ENCODE data around the gene C1orf159. TPM values are rescaled to one million over a fixed set of nuclear protein-coding genes. Genes with fewer than 3 reads are reported as not detected.
"Not testable (repeated sequence)": the region's sequence is repeated elsewhere in the genome, so short reads cannot be mapped to it uniquely, and the experiment has no call there.

The C1orf159 gene
- total RNA-seq, 4 donors from 2014 or later: 12.8 to 48.4 (median 19.7) TPM

DNA sequence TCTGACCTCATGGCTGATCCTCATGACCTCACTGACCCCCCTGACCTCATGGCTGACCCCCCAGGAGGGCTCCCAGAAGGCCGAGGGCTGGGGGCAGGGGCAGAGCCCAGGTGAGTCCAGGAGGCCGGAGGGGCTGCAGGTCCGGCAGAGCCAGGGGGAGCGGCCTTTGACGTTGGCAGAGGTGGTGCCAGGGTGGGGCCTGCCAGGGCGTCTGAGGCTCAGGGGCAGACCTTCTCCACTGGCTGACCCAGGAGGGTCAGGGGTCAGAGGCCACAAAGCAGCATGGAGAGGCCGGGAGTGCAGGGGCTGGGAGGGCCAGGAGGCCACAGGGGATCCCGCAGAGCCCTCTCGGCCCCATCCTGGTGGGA is 29.6 kb upstream of the C1orf159 start:
- Histone ChIP-seq H3K27me3 (peaks cover 35% of the 10 kb centered on the region), H3K9me3 (no peaks in the 10 kb centered on the region), H3K4me3 (no peak overlapping the region), H3K27ac (no peak overlapping the region), H3K4me1 (peaks cover 19% of the 10 kb centered on the region), H3K36me3 (no peaks in the 10 kb centered on the region)
- no CpG with 5 or more reads among the region's 9 CpGs for WGBS
- TF ChIP-seq, protein P1, sequence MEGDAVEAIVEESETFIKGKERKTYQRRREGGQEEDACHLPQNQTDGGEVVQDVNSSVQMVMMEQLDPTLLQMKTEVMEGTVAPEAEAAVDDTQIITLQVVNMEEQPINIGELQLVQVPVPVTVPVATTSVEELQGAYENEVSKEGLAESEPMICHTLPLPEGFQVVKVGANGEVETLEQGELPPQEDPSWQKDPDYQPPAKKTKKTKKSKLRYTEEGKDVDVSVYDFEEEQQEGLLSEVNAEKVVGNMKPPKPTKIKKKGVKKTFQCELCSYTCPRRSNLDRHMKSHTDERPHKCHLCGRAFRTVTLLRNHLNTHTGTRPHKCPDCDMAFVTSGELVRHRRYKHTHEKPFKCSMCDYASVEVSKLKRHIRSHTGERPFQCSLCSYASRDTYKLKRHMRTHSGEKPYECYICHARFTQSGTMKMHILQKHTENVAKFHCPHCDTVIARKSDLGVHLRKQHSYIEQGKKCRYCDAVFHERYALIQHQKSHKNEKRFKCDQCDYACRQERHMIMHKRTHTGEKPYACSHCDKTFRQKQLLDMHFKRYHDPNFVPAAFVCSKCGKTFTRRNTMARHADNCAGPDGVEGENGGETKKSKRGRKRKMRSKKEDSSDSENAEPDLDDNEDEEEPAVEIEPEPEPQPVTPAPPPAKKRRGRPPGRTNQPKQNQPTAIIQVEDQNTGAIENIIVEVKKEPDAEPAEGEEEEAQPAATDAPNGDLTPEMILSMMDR (IDR thresholded peaks at IDR 0.05): no peak
- TF ChIP-seq POLR2A (IDR thresholded peaks at IDR 0.05) (no peak), EP300 (IDR thresholded peaks at IDR 0.05) (no peak), POLR2AphosphoS5 (IDR thresholded peaks at IDR 0.05) (no peak)
- DNase-seq (ENCODE audit: low spot score in 2 of 2): no peak

DNA sequence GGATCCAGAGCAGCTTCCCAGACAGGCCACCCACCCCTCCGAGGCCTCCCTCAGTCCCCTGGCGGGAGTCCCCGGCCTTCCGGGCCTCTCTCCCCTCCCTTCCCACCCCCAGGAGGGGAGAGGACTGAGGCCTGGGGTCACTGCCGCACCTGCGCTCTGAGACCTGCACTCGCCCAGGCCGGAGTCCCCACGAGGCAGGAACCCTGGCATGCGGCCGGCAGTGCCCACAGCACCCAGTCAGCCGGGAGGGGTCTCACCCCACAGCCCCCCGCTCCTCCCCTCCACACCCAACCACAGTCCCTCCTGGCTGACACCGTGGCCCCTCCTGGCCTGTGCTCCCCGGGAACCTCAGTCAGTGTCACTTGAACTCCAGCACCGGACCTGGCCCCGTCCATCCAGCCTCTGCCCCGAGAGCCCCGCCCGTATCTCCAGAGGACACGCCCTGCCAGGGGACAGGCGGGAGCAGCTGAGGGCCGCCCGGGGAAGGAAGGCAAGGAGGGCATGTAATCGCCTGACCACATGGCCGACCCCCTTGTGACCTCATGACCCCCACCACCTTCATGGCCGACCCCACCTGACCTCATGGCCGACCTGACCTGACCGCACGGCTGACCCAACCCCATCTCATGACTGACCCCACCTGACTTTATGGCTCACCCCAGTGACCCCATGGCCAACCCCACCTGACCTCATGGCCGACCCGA is 29.1 kb upstream of the C1orf159 start:
- peaks cover 36% of the 10 kb centered on the region for H3K27me3 ChIP-seq
- no peaks in the 10 kb centered on the region for H3K9me3 ChIP-seq
- H3K27ac ChIP-seq: peak overlapping the region; percentile 30
- DNase-seq (ENCODE audit: low spot score in 2 of 2): no peak
- 71% methylated on average over 21 of the region's 32 CpGs for WGBS
- peaks cover 19% of the 10 kb centered on the region for H3K4me1 ChIP-seq
- H3K4me3 ChIP-seq: no peak overlapping the region
- H3K36me3 ChIP-seq: no peaks in the 10 kb centered on the region
- TF ChIP-seq, protein P1 (IDR thresholded peaks at IDR 0.05): no peak
- TF ChIP-seq POLR2AphosphoS5 (IDR thresholded peaks at IDR 0.05): no peak
- no peak for TF ChIP-seq POLR2A (IDR thresholded peaks at IDR 0.05)
- TF ChIP-seq EP300 (IDR thresholded peaks at IDR 0.05): no peak

DNA sequence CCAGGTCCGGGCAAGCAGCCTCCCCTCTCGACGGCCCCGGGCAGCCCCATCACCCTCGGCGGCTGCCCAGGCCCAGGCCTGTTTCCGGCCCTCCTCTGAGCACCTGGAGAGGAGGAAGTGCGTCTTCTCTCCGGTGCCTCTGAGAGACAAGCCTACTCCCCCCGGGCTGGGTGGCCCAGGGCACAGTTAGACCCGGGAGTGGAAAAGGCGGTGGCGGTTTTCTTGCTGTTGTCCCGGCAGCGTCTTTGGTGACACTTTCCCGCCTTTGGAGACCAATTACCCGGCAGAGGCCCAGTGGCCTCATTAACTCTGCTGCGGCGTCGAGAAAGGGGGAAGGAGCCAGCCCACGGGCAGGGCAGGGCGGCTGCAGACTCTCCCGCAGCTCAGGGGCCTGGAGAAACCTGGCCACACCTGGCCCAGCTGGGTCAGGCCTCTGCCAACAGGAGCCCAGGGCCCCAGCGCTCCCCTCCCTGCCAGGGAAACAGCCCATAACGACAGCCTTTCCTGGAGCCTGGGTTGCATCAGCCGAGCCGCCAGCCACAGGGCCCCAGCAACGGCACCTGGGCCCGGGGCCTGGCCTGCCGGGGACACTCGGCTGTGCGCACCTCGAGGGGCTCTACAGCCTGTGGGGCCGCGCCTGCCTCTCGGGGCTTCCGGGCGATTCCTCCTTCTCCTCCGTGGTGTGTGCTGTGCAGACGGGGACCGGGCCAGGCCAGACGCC is 28.4 kb upstream of the C1orf159 start:
- WGBS: 40% methylated on average over 24 of the region's 42 CpGs
- TF ChIP-seq EP300 (IDR thresholded peaks at IDR 0.05): no peak
- no peak for TF ChIP-seq POLR2A (IDR thresholded peaks at IDR 0.05)
- TF ChIP-seq POLR2AphosphoS5 (IDR thresholded peaks at IDR 0.05): no peak
- TF ChIP-seq, protein P1 (IDR thresholded peaks at IDR 0.05): no peak
- no peaks in the 10 kb centered on the region for H3K36me3 ChIP-seq
- no peak overlapping the region for H3K4me3 ChIP-seq
- H3K27me3 ChIP-seq: peaks cover 36% of the 10 kb centered on the region
- no peak for DNase-seq (ENCODE audit: low spot score in 2 of 2)
- H3K27ac ChIP-seq: peak overlapping the region; percentile 30
- no peaks in the 10 kb centered on the region for H3K9me3 ChIP-seq
- peaks cover 19% of the 10 kb centered on the region for H3K4me1 ChIP-seq

DNA sequence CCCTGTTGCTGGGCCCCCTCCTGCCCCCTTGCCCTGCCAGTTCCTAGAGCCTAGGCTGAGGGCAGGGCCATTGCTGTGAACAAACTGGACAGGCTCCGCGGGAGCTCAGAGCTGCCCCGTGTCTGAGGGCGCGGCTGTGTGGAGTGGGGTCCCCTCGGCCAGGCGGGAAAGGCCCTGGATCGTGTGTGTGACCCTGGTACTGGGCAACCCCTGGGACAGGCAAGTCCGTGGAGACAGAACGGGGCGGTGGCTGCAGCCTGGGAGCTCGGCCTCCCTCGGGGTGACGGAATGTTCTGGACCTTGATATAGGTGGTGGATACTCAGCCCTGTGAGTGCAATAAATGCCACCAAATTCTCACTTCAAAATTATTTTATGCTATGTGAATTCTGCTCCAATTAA is 27.7 kb upstream of the C1orf159 start:
- Histone ChIP-seq H3K9me3 (no peaks in the 10 kb centered on the region), H3K4me1 (peaks cover 19% of the 10 kb centered on the region), H3K4me3 (no peak overlapping the region), H3K27me3 (peaks cover 40% of the 10 kb centered on the region), H3K36me3 (no peaks in the 10 kb centered on the region), H3K27ac (peak overlapping the region; percentile 30)
- WGBS: 60% methylated on average over 1 of the region's 14 CpGs
- TF ChIP-seq, protein P1 (IDR thresholded peaks at IDR 0.05): no peak
- no peak for TF ChIP-seq POLR2AphosphoS5 (IDR thresholded peaks at IDR 0.05)
- no peak for TF ChIP-seq POLR2A (IDR thresholded peaks at IDR 0.05)
- TF ChIP-seq EP300 (IDR thresholded peaks at IDR 0.05): no peak
- DNase-seq (ENCODE audit: low spot score in 2 of 2): no peak

DNA sequence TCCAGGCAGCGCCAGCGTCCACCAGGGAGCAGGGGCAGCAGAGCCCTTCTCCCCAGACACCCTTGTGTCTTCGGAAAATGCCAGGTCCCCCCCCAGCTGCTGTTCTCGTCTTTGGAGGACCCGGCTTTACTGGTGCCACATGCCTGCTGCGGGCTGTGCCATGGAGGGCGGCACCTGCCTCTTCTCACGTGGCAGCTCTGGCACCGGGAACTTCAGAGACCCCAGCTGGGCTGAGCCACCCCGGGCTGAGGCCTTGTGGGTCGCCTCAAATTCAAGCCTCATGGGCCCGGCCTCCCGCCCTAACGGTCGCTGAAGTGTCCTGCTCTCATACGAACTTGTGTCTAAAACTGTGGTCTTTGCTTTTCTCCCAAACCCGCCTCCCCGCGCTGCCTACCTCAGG is 27.0 kb upstream of the C1orf159 start:
- peaks cover 43% of the 10 kb centered on the region for H3K27me3 ChIP-seq
- H3K27ac ChIP-seq: no peak overlapping the region
- WGBS: 80% methylated on average over 15 of the region's 19 CpGs
- H3K36me3 ChIP-seq: no peaks in the 10 kb centered on the region
- no peaks in the 10 kb centered on the region for H3K9me3 ChIP-seq
- no peak for DNase-seq (ENCODE audit: low spot score in 2 of 2)
- peaks cover 20% of the 10 kb centered on the region for H3K4me1 ChIP-seq
- no peak overlapping the region for H3K4me3 ChIP-seq
- TF ChIP-seq POLR2A (IDR thresholded peaks at IDR 0.05) (no peak), POLR2AphosphoS5 (IDR thresholded peaks at IDR 0.05) (no peak), EP300 (IDR thresholded peaks at IDR 0.05) (no peak)
- TF ChIP-seq, protein P1 (IDR thresholded peaks at IDR 0.05): no peak

DNA sequence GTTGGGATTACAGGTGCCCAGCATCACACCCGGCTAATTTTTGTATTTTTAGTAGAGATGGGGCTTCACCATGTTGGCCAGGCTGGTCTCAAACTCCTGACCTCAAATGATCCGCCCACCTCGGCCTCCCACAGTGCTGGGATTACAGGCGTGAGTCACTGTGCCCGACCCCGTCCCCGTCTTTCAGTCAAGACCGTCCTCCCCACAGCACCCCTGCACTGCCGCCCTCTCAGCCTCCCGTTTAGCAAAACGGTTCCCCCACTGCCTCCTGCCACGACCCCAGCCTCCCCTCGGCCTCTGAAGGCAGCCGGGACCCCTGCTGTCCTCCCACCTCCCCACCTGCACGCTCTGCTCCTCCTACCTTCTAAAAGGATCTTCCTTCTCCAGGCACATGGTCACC is 26.5 kb upstream of the C1orf159 start:
- 64% methylated on average over 15 of the region's 15 CpGs for WGBS
- not testable (repeated sequence) for DNase-seq (ENCODE audit: low spot score in 2 of 2); H3K36me3 ChIP-seq; H3K4me3 ChIP-seq; H3K27ac ChIP-seq; H3K9me3 ChIP-seq
- peaks cover 46% of the 10 kb centered on the region for H3K27me3 ChIP-seq
- H3K4me1 ChIP-seq: peaks cover 25% of the 10 kb centered on the region
